Choroid plexus epithelial cell (primary cell): ENCODE data around the gene PGC.

Experiments used
- DNase-seq: peaks from one replicate; pipeline ENCODE4 v3.0.0-alpha.2; 2010; ENCODE audit warnings: low read depth
- H3K4me3 ChIP-seq: 2 replicates; pipeline ENCODE4 v1.5.1; 2011; ENCODE audit warnings: low read depth, mild to moderate bottlenecking, control low read depth, low read length, moderate library complexity
- CTCF ChIP-seq: conservative IDR thresholded peaks from 2 replicates; pipeline ENCODE4 v1.5.1; 2011; ENCODE audit warnings: low read depth, mild to moderate bottlenecking, control low read depth, inconsistent platforms, low read length, moderate library complexity

Gene PGC

GRCh38 chr6:41705311-41705995 is 41.7 kb downstream of the PGC start:
- DNase-seq = no peak
- TF ChIP-seq CTCF = no peak
- H3K4me3 ChIP-seq = no peak overlapping the region

GRCh38 chr6:41704656-41705310 is 42.4 kb downstream of the PGC start:
- no peak for TF ChIP-seq CTCF
- no peak overlapping the region for H3K4me3 ChIP-seq
- DNase-seq = no peak

GRCh38 chr6:41704028-41704427 is 43.2 kb downstream of the PGC start:
- no peak for DNase-seq
- no peak overlapping the region for H3K4me3 ChIP-seq
- no peak for TF ChIP-seq CTCF

- no peak for TF ChIP-seq CTCF
- no peak overlapping the region for H3K4me3 ChIP-seq
- DNase-seq = no peak
Measured at GRCh38 chr6:41702771-41703494, 44.3 kb downstream of the PGC start.

- no peak overlapping the region for H3K4me3 ChIP-seq
- no peak for DNase-seq
Measured at GRCh38 chr6:41702089-41702745, 45.0 kb downstream of the PGC start.

More at GRCh38 chr6:41702089-41702745, 45.0 kb downstream of the PGC start:
- TF ChIP-seq CTCF = no peak
